Stimulated activated CD4-positive, alpha-beta T cell treated with anti-CD3 and anti-CD28 coated beads, Interleukin-12 subunit alpha, Interleukin-12 subunit beta, amount 100 ng/mL, for 4 hours (primary cell): ENCODE results near the gene CALD1.

ENCODE experiments used
- DNase-seq: peaks from one replicate; pipeline ENCODE4 v3.0.0-alpha.2; 2020

Gene CALD1

DNA sequence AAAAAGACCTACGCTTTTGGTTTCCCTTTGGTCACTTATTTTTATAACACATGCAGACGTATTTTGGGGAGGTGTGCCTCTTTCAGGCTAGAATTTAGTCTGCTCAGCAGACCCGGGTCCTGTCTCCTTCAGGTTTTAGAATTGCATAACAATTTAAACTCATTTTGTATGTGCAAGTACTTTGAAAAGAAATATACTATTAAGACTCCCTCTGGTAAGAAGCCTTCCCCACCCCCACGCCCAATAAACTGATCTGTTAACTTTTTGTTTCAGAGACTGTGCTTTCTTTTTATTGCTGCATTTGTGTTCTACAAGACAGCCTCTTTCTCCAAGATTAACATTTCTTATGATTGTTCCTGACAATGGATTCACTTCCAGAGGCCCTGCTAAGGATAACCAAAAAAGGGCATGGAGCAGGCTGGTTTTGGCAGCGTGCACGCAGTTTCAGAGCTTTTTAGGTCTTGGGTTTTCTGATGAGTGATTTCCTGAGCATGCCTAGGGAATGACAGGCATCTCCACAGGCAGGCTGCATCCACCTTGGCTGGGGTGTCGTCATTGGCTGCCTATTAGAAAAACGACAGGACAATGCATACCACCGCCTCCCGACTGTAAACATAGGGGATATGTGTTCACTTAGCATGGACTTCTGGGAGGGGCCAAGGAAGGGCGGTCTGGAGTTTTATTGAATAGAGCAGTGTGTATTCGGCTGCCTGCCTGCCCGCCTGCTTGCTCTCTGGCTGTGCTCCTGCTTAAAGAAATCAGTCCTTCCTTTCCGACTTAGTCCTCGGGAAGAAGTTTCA lies at the start of gene CALD1:
TSS of gene CALD1 (plus strand) at position 694 of the 800 bp plus-strand sequence. CDS start 88,100 bp downstream, outside the sequence.
- DNase-seq, result no peak

- DNase-seq, result no peak
Measured at GRCh38 chr7:134729895-134730294, 49.5 kb upstream of the CALD1 start.

DNA sequence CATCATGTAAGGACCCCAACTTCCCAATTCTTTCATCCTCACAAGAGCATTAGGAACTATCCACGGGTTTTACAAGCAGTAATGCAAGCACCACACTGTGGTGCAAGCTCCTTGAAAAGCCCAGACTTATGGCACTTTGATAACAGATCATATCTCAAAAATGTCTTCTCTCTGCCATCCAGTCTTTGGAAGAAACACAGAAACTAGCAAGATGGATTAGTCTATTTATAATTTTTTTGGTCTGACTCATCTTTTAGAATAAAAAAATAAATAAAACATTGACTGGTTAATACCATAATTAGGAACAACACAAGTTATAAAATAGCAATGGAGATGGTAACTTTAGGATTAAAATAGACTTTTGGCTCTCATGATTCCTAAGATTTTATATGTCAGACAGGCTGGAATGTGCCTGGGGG lies 49.0 kb upstream of the CALD1 start:
- DNase-seq, result no peak

GRCh38 chr7:134731616-134732015 lies 47.8 kb upstream of the CALD1 start:
- no peak for DNase-seq

- no peak for DNase-seq
Measured at GRCh38 chr7:134732728-134733127, 46.7 kb upstream of the CALD1 start.

GRCh38 chr7:134736381-134736780 lies 43.1 kb upstream of the CALD1 start:
- DNase-seq, result no peak

DNA sequence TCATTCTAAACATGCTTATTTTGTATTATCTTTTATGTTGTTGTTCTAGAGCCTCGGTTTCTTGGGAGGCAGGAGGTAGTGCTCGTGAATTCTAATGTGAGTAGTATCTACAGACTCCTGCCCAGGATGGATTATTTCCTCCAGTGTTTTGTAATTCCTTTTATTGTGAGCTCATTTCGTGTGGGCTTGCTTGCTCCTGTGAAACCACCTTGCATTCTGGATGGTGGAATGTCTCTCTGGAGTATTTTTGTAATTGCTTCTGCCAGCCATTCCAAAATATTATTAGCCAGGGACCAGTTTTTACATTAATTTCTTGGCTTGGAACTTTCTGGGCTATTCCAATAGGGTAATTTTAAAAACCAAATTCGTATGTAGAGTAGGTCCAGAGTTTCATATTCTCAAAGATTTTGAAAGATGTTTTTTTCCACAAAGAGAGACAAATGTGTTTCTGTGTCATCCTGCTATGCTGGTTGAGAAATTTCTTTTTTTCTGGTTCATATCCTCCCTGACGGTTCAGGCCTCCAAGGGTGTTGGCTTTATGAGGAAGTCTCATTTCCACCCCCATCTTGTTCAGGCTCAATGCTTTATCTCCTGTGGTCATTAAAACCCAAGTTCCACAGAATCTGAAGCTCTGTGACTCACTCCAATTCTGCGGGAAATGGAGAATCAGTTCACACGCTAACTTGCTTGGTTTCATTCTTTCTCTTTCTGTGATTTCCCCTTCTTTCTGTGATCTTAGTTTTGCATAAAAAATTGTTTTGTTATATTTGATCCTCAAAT lies 41.7 kb upstream of the CALD1 start:
- no peak for DNase-seq

- DNase-seq, result no peak
Measured at GRCh38 chr7:134739362-134739761, 40.1 kb upstream of the CALD1 start.

GRCh38 chr7:134740376-134740775 lies 39.1 kb upstream of the CALD1 start:
- DNase-seq, result no peak

DNA sequence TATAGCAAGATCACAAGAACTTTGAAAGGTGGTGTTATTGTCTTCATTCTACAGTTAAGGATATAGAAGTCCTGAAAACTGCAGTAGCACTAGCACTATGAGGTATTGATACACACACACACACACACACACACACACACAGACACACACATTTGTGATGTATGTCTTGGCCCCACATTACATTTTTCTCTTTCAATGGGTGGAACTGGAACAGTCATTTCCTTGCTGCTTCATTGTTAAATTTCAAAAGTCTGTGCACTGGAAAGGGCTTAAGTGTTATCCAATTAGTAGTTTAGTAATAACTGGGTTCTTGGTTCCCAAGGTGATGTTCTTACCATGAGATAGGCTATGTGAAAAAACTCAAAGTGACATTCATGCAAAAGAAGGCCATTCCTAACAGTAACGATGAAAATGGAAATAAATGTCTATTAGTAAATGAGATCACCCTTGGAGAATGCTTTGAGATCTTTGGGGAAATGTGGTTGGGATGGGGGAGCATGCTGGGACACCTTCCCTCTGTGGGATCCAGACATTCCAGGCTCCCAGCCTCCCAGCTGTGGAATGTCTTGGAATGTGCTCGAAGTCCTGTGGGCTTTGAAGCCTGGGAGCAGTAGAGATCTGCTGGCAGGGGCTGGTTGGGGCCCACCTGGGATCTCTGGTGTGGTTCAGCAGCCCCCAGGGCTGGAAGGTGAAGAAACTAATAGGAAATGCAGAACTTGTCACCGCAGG lies 37.4 kb upstream of the CALD1 start:
- DNase-seq, result no peak

DNA sequence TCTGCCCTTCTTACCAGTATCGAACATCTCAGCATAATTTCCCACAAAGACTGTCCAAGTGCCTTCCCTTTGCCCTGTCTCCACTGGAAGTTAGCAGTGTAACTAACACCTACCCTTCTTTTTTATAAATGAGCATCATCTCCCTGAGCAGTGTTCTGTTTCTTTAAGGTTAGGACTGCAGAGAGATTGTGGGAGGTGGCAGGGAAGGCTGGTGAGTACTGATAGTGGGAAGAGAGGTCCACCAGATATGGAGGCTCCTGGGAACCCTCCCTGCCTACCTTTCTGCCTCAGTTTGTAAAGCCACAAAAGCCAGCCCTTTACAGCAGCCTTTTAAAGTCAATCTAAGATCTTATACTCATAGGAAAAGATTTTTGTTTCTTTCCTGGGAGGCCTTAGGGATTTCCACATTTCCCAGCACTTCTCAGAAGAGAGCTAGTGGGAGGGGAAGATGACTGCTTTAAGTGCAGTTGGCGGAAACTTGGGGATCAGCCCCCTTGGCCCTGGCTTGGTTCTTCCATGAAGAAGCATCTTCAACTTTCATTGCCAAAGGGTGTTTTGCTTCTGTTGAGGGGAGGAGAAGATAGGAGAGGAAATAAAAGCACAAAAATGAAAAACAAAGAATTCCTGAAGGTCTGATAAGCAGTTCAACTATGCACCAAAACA lies 36.6 kb upstream of the CALD1 start:
- no peak for DNase-seq

GRCh38 chr7:134744569-134744968 lies 34.9 kb upstream of the CALD1 start:
- DNase-seq, result no peak

DNA sequence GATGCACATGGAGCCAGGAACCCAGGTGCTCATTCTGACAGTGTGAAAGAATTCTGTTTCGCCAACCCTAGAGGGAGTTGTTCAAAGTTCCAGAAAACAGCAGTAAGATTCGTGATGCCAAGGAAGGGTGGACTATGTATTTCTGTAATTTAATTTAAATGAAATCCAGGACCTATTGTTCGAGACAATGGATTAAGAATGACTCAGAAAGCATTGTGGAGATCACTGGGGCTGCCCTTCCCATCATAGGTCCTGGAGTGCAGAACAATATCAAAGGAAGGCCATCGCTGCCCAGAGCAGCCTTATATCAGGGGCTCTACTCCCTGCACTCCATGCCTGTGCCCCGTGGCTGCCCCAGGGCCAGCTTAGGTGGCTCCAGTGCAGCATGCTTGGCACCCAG lies 32.1 kb upstream of the CALD1 start:
- no peak for DNase-seq

GRCh38 chr7:134750083-134751062 lies 29.1 kb upstream of the CALD1 start:
- peak; percentile 63 for DNase-seq

- DNase-seq, result no peak
Measured at GRCh38 chr7:134752006-134752760, 27.3 kb upstream of the CALD1 start.

DNA sequence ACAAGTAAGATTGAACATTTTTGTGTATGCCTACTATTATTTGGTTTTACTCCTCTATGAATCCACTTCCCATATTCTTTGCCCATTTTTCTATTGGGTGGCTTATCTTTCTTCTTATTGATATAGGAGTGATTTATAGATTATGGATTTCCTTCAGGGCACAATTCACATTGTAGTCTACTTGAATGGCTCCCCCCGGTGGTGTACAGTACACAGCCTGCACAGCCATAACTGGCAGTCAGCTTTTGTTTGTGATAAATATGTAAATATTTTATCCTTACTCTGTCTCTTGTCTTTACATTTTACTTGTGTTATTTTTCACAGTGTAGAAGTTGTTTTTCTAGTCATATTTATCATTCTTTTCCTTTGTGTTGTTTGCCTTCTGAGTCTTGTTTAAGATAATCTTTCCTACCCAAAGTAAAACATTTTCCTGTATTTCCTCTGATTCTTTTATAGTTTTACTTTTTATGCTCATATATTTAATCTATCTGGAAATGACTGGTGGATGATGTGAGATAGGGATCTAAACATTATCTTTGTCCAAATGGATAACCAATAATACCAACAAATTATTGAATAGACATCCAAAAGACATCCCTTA lies 23.9 kb upstream of the CALD1 start:
- DNase-seq, result peak; percentile 28

DNA sequence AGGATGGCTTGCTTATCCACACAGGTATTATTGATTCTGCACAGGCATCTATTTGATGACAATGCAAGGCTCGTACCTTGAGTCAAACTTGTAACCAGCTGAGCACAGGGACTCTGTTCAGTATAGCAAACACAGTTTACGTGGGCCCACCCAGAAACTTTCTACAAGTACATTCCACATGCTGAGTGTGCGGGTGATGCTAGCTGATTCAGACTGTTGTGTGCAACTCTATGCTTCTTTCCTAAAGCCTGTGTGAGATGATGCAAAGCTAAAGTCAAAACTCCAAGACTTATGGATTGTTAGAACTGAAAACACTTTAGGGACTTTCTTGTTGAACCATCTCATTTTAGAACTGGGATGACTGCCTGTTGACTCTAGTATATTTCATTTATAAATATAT lies 21.5 kb upstream of the CALD1 start:
- DNase-seq, result no peak

DNA sequence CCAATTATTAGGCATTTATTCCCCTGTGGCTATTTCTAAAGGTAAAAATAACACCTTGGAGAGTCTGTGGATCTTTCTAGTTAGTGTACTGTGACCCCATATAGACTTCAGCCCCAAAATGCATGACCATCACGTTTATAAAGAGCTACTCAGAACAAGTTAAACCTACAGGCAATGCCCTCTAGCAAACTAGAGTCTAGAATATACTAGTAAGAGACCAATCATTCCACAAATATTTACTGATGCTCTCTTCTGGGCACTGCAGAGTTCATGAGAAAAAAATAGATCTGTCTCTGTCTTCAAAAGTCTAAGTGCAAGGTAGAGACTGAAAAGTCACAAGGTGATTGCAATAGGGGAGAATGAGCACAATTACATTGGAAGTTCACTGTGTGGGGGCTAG lies 20.5 kb upstream of the CALD1 start:
- DNase-seq, result no peak

- no peak for DNase-seq
Measured at GRCh38 chr7:134761266-134761665, 18.2 kb upstream of the CALD1 start.

DNA sequence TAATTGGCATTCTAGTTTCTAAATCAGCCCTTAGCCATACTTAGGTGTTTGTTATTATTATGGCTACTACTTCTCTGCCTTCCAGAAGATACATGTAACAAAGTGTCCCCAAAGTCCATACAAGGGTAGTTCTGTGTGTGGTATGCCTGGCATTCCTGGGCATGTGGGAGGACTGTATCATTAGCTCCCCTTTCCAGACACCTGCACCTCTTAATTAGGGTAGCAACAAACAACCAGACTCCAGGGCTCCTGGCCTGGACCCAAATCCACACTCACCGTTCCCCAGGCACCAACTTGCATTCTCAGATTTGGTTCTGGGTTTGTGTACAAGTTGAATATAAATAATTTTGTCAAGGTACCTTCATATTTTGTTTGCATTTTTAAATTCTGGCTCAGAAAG lies 15.5 kb upstream of the CALD1 start:
- no peak for DNase-seq

GRCh38 chr7:134764365-134764764 lies 15.1 kb upstream of the CALD1 start:
- DNase-seq, result no peak
